Measurements from ENCODE around the gene FLYWCH1. TPM values are rescaled to one million over a fixed set of nuclear protein-coding genes. Genes with fewer than 3 reads are reported as not detected.

Gene FLYWCH1
- total and polyA plus RNA-seq, 8 donors, result 11.5 to 40.4 (median 16.5) TPM

- H3K27ac ChIP-seq, result peak overlapping the region; percentile 79 to 92 (median 88)
- intact Hi-C loops (cut with DNase I), result no loop called here
- DNase-seq, result peak; percentile 80 to 93 (median 86)
- peak overlapping the region; percentile 49 to 79 (median 64) for H3K4me3 ChIP-seq
- no peaks in the 10 kb centered on the region for H3K36me3 ChIP-seq
- no peak for FAIRE-seq
- no peaks in the 10 kb centered on the region for H3K27me3 ChIP-seq
- ATAC-seq, result peak; percentile 70 to 78 (median 72)
- TF ChIP-seq CTCF (IDR thresholded peaks at IDR 0.05), result peak; percentile 89 to 97 (median 92)
- H3K9me3 ChIP-seq, result no peaks in the 10 kb centered on the region
- 0 to 1% methylated on average over 56 to 62 of the region's 62 CpGs for WGBS, 2 donors
- peaks cover 3 to 13% (median 3%) of the 10 kb centered on the region in 3 donors for H3K4me1 ChIP-seq
These were observed 7.4 kb upstream of the FLYWCH1 start for GRCh38 chr16:2904100-2904921.

GRCh38 chr16:2904922-2905240 is 6.8 kb upstream of the FLYWCH1 start:
- no peaks in the 10 kb centered on the region for H3K27me3 ChIP-seq
- ATAC-seq (peak in 1 of 4 donors; percentile 2), FAIRE-seq (no peak), DNase-seq (no peak)
- H3K36me3 ChIP-seq, result no peaks in the 10 kb centered on the region
- peak overlapping the region; percentile 49 to 79 (median 64) for H3K4me3 ChIP-seq
- intact Hi-C loops (cut with DNase I), result no loop called here
- no peaks in the 10 kb centered on the region for H3K9me3 ChIP-seq
- no peak for TF ChIP-seq CTCF (IDR thresholded peaks at IDR 0.05)
- WGBS, 2 donors, result 0% methylated on average over 28 to 32 of the region's 32 CpGs
- H3K27ac ChIP-seq, result peak overlapping the region; percentile 79 to 92 (median 88)
- H3K4me1 ChIP-seq, result peaks cover 3 to 13% (median 3%) of the 10 kb centered on the region in 3 donors

- Histone ChIP-seq H3K36me3 (no peaks in the 10 kb centered on the region), H3K9me3 (no peaks in the 10 kb centered on the region), H3K4me3 (peak overlapping the region; percentile 49 to 79 (median 64)), H3K27ac (peak overlapping the region; percentile 79 to 92 (median 88)), H3K4me1 (peaks cover 3 to 13% (median 3%) of the 10 kb centered on the region in 3 donors), H3K27me3 (no peaks in the 10 kb centered on the region)
- TF ChIP-seq CTCF (IDR thresholded peaks at IDR 0.05), result no peak
- 0 to 1% methylated on average over 32 to 50 of the region's 51 CpGs for WGBS, 2 donors
- ATAC-seq (peak; percentile 80 to 91 (median 84)), DNase-seq (peak; percentile 96 to 100 (median 99)), FAIRE-seq (peak; percentile 89)
- intact Hi-C loops (cut with DNase I), result no loop called here
These were observed 6.3 kb upstream of the FLYWCH1 start for GRCh38 chr16:2905241-2905987.

GRCh38 chr16:2905988-2906387 is 5.7 kb upstream of the FLYWCH1 start:
- H3K4me1 ChIP-seq, result peaks cover 3 to 13% (median 3%) of the 10 kb centered on the region in 3 donors
- WGBS, 2 donors, result 18 to 19% methylated on average over 12 of the region's 12 CpGs
- H3K4me3 ChIP-seq, result no peak overlapping the region
- intact Hi-C loops (cut with DNase I), result no loop called here
- TF ChIP-seq CTCF (IDR thresholded peaks at IDR 0.05), result no peak
- ATAC-seq (no peak), DNase-seq (no peak), FAIRE-seq (no peak)
- H3K27me3 ChIP-seq, result no peaks in the 10 kb centered on the region
- H3K9me3 ChIP-seq, result no peaks in the 10 kb centered on the region
- no peaks in the 10 kb centered on the region for H3K36me3 ChIP-seq
- peak overlapping the region in 3 of 4 donors; percentile 8 to 22 (median 11) for H3K27ac ChIP-seq
